Measurements from ENCODE around the gene SAMD14. TPM values are rescaled to one million over a fixed set of nuclear protein-coding genes. Genes with fewer than 3 reads are reported as not detected.

SAMD14 gene
- total RNA-seq, result under 1 TPM; 0.43 to 0.79 TPM

GRCh38 chr17:50129728-50130558 lies at the start of gene SAMD14:
Gene SAMD14, minus strand, starts transcription at chr17:50130160. Its CDS starts 5,201 bp downstream, at chr17:50124959.

GRCh38 chr17:50165867-50166517 lies 36.0 kb upstream of the SAMD14 start, which contains the start of gene SGCA:
Gene SGCA, plus strand, starts transcription at chr17:50166005. Its CDS starts 36 bp downstream, at chr17:50166041.

DNA sequence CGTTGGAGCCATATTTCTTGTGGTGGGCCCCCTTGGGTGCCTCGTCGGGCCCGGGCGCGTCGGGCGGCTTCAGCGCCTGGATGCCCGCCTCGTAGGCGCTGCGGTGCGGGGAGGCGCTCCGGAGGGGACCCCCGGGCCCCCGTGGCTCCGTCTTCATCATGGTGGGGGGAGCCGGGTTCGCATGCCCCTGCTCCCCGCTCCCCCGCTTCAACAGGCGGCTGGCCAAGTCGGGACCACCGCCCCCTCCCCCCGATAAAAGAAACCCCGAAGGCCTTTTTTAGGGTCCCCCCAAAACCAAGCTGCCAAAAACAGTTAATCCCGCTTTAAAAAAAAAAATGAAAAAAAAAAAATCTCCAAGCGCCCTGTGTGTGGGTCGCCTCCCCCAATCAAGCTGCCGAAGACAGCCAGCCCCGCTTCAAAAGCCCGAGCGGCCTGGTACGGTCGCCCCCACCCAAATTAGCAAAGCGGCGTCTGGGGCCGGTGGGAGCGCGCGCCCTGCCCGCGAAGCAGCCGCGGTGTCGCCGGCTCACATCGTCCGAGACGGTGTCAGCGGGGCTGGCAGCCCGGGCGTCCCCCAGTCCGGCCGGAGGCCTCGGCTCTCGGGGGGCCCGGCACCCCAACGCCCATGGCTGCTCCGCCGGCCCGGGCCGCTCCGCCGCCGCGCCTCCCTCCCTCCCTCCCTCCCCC lies 20.5 kb upstream of the SAMD14 start, which contains the start of gene PPP1R9B:
Gene PPP1R9B, minus strand, starts transcription at position 324 of the 687 bp plus-strand sequence. Its CDS starts 164 bp downstream, at position 160.

DNA sequence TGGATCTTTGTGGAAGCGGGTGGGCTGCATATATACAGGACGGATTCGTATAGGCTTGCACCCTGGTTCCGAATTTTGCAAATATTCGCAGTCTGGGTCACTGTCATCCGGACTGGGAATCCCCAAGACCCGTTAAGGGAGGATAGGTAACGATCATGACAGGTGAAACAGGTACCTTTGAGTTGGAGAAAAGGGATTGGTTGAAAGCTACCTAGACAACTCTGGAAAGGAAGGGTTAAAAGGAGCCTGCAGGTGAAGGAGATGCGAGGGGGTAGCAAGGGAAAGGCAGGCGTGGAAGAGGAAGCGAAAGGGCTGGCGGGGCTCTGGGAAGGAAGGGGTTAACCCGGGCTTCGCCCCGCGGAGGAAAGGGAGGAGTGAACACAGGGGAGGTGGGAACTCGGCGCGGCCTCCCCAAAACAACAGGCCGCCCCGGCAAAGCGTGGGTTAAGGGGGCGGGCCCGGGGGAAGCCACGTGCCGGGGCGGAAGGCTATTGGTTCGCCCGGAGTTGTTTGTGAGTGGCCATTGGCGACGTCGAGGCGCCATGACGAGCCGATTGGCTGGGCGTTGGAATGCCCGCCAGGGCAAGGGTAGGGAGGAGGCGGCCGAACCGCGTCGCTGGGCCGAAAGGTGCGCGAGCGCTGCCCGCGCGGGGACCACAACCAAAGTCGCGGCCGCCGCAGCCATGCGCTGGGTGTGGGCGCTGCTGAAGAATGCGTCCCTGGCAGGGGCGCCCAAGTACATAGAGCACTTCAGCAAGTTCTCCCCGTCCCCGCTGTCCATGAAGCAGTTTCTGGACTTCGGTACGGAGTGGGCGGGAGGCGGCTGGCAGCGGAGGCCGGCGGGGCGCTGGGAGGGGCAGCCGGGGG lies 35.0 kb downstream of the SAMD14 start, which contains the start of gene PDK2:
Gene PDK2, plus strand, starts transcription at position 599 of the 867 bp plus-strand sequence. Its CDS starts 85 bp downstream, at position 684.

Other genes starting within 250 kb of the SAMD14 start
- under 1 TPM; 0.18 to 0.24 TPM for gene DLX4, start 161.0 kb downstream of the SAMD14 start, total RNA-seq
- not detected for gene DLX3, start 134.9 kb downstream of the SAMD14 start, total RNA-seq
- gene ITGA3, start 74.0 kb downstream of the SAMD14 start, total RNA-seq, result 1 to 10 TPM; 8.4 to 8.7 TPM
- gene PDK2, start 34.8 kb downstream of the SAMD14 start, total RNA-seq, result 10 to 100 TPM; 25.7 to 26.1 TPM
- 100 to 1,000 TPM; 129 to 136 TPM for gene PPP1R9B, start 20.5 kb upstream of the SAMD14 start, total RNA-seq
- not detected for gene SGCA, start 35.8 kb upstream of the SAMD14 start, total RNA-seq
- gene COL1A1, start 71.5 kb upstream of the SAMD14 start, total RNA-seq, result 1 to 10 TPM in 1 of 2 experiments, under 1 TPM in 1; 0.15 to 1.7 TPM
- not detected for gene TMEM92, start 144.3 kb upstream of the SAMD14 start, total RNA-seq
- gene XYLT2, start 216.0 kb upstream of the SAMD14 start, total RNA-seq, result 10 to 100 TPM; 22.6 to 23.3 TPM
- 10 to 100 TPM; 53.6 to 54.6 TPM for gene MRPL27, start 243.0 kb upstream of the SAMD14 start, total RNA-seq
- gene EME1, start 243.1 kb upstream of the SAMD14 start, total RNA-seq, result 10 to 100 TPM; 13.0 to 13.2 TPM